Activated CD4-positive, alpha-beta T cell treated with anti-CD3 and anti-CD28 coated beads, Interleukin-2, amount 50 U/mL, for 4 hours (primary cell): ENCODE results near the gene CCL3.
"Not testable (repeated sequence)": the region's sequence is repeated elsewhere in the genome, so short reads cannot be mapped to it uniquely, and the experiment has no call there.

Experiments
- DNase-seq, 2 experiments: peaks; one replicate each; pipeline ENCODE4 v3.0.0-alpha.2; 2020

The CCL3 gene

DNA sequence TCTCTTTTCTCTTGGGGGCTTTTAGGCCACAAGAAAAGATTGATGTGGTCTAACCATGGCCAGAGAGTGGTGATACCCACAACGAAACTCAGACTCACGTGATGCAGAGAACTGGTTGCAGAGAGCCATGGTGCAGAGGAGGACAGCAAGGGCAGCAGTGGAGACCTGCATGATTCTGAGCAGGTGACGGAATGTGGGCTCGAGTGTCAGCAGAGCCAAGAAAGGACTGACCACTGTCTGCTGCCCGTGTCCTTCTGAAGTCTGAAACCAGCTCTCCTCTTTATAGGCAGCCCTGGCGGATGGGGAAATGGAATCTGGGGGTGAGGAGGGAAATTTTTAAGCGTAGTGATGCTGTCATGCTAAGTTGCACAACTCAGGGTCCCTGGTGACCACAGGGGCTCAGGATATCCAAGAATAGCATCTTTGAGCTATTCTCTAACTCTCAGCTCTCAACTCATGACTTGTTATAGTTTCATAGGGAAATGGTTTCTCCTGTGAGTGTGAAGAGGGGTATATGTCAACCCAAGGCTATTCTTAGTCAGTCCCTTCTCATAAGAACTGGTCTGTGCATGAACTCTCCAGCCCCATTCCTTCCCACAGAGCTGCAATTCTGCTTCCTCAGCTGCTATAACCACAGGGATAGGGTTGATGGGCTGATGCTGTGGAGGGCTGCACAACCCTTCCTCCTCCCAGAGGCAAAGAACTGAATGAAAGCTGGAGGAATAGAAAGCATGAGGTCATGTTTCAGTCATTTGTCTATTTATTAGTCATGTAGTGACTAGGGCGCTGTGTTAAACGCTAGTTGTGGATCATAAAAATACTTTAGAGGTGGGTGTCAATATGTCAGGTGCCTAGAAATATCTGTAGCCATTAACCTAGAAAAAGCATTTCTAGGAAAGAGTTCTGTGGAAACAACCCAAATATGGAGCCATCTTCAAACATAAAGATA is at the start of gene CCL3:
CCL3 (minus strand) TSS at position 256 of the 949 bp plus-strand sequence; CDS start at position 171, 85 bp downstream.
- DNase-seq, result no peak

DNA sequence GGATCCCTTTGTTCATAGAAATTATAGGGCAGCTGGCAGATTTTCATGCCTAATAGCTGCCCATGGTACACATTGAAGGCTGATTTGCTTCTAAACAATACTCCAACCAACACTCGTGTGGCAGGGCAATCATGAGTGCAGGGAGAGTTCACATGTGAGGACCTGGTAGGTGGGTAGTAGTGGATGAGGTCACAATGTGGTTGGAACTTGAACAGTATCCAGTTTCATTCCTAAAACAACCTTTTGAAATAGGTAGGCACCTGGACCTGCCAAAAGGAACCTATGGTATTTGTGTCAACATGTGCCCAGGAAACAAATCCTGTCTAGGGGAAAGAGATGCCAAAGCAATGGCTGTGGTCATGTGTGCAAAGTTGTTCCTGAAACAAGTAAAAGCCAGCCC is 46.5 kb upstream of the CCL3 start:
- no peak for DNase-seq

DNA sequence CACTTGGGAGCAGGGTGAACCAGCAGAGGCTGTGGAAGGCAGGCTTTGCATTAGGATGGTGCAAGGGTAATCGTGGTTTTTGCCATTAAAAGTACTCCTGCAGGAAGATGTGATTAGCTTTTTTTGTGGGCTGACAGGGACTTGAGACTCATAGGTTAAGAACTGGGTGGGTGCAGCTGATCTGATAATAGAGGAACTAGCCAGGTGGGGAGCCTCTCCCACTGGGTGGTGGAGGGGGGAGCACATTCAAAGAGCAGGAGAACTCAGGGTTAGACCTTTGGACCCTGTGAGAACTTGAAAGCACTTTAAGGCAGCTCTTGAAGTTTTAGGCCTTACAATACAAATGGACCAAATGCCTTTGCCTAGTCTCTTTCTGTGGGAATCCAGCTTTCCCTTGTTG is 46.1 kb upstream of the CCL3 start:
- DNase-seq, result no peak

DNA sequence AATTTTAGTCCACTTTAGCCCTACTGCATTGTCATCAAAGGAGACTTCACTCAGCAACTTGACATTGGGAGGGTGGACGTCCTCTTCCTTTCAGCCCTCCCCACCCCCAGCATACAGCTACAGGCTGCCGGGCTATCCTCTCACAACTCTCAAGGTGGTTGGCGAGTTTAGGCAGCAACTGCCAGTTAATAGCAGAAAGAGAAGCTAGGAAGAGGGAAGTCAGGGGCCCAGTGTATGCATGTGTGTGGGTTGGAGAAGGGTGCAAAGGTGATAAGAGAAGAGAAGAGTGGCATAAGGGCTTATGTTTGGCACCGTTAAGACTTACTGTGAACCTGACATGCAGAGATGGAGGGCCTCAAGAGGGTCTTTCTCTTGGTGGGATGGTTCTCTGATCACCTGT is 45.5 kb upstream of the CCL3 start:
- no peak for DNase-seq

DNA sequence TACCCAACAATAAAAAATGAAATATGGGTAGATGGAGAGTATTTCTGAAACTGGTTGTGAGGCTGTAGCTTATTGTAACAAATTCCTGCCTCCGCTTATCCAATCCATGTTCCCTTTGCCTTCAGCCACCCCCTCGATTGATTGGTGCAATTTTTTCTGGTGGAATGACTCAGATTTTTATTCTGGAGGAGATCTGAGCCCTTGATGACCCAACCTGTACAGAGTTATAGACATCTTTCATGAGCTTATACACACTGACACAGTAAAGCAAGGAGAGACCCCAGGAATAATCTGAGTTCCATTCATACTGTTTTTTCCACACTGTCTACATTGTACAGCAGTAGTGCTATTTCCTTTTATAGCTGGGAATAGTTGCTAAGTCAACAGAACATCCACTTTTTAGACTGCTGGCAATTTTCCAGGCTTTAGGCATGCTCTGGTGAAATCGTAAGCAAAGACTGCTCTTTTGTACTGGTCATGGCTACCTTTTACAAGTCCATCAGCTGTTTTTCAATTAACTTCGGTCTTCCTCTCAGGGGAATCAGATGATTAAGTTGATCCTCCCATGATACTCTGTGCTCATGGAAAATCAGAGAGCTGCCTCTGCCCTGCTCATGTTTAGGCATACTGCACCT is 43.8 kb upstream of the CCL3 start:
- DNase-seq, result no peak

DNA sequence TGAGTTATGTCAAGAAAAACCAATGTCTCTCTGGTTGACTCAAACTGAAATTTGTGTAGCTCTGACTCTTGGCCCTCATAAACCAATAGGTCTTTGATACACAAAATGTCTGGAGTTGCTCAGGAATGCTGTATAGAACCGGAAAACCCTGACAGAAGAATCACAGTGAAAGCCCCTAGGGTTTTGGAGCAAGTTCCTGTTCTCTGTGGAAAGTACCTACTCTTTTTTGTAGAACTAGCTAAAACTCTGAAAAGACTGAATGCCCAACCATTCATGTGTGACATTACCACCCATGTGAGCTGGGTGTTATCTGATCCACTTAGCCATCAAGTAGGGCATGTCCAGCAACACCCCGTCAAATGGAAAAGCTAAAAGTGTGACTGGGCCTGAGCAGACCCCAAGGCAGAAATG is 42.5 kb upstream of the CCL3 start:
- DNase-seq, result no peak

DNA sequence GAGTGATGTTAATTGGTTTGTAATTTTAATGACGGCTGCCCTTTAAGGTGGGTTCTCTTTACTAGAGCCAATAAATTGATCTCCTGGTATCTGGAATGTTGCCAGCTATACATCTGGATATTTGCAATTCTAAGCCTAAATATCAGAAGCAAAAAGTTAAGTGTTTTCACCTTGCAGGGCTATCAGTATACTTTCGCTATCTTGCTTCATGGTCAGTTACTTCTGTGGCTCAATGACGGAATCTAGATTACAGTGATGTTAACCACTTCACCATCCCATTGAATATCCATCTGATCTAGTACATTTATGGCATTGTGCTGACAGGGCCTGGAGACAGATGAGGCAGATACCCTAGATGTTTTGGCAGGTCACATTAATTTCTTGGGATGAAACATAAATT is 42.0 kb upstream of the CCL3 start:
- no peak for DNase-seq

DNA sequence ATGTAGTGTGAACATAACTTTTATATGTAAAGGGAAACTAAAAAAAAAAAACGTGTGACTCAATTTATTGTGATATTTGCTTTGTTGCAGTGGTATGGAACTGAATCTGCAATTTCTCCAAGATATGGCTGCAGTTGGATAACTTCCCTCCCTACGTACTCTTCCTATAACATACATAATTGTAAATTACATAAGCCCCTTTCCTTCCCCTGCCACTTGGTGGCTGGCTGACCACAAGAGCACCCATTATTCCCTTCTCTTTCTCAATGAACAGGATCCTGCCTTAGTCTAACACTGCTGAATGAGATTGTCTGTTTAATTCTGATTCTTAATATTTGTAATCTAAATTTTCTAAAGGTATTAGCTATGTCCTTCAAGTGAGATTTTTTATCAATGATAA is 41.5 kb upstream of the CCL3 start:
- no peak for DNase-seq

DNA sequence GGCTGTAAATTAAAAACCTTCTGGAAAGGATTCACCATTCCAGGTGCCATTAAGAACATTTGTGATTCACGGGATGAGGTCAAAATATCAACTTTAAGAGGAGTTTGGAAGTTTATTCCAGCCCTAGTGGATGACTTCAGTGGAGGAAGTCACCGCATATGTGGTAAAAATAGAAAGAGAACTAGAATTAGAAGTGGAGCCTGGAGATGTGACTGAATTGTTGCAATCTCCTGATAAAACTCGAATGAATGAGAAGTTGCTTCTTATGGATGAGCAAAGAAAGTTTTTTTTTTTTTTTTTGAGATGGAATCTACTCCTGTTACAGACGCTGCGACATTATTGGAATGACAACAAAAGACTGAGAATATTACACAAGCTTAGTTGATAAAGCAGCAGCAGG is 40.4 kb upstream of the CCL3 start:
- no peak for DNase-seq

DNA sequence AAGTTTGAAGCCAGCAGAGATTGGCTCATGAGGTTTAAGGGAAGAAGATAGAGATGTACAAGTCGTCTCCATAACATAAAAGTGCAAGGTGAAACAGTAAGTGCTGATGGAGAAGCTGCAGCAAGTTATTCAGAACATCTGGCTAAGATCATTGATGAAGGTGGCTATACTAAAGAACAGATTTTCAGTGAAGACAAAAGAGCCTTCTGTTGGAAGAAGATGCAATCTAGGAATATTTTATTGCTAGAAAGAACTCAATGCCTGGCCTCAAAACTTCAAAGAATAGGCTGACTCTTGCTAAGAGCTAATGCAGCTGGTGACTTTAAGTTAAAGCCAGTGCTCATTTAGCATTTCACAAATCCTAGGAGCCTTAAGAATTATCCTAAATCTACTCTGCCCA is 39.7 kb upstream of the CCL3 start:
- DNase-seq, result no peak

DNA sequence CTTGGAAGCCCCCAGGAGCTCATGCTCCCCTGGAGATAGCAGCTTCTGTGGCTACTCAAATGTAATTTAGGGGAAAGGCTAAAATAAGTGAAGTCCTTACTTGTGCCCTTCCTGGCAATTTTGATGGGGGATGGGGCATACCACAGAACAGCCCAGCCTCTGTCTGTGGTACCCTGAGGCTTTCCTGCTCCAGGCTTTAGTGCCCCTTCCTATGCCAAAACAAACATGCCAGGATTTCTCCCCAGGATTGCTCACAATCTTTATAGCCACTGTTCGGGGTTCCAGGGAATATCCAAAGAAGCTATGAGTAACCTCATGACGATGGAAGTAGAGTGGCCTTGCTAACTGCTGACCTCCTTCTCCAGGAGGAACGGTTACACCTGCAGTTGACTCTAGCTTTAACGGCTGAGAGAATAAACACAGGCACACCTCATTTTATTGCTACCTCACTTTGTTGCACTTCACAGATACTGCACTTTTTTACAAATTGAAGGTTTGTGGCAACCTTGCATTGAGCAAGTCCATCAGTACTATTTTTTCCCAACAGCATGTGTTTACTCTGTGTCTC is 38.6 kb upstream of the CCL3 start:
- DNase-seq, result no peak

DNA sequence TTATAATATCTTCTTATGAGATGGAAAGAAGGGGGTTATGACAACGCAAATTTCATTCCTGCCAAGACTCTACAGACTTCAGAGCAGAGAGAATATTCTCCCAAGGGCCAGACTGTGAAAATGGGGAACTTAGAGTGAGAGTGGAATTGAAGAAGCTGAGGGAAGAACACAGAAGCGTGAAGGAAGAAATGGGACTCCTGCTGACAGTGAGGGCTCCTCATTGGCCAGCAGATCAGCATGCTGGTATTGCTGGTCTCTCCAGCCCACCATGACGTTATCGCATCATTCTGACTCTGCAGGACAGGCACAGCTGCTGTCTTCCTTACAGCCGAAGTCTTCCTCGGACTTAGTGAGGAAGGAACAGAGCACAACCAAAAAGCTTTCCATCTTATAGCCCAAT is 38.0 kb upstream of the CCL3 start:
- DNase-seq, result no peak

DNA sequence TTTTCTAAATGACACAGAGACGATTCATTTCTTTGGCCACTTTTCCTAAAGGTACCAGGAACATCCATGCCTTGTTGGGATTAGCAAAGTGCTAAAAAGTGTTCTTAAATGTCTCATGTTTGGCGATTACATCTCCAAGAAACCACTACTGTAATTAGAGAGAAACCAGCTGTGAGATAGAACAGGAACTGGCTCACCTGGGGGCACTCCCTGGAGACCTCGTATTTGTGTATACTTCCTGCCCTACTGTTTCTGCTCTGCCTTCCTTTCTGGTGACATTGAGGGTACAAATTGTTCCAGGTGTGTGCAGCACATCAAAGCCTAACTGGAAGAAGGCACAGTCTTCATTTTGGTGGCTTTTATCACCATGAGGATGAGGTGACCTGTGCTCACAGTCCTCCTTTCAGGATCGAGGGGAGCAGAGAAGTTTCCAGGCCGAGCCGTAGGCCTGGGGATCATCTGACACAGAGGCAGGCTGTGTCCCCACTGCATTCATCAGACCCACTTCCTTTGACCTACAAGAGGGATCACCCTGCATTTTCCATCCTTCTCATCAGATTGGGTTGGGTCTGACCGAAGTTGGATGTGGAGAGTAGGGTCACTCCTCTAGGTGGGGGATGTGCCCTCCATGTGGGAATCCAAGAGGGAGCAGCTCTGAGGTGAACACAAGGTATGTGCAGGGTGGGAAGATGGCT is 37.4 kb upstream of the CCL3 start:
- no peak for DNase-seq

DNA sequence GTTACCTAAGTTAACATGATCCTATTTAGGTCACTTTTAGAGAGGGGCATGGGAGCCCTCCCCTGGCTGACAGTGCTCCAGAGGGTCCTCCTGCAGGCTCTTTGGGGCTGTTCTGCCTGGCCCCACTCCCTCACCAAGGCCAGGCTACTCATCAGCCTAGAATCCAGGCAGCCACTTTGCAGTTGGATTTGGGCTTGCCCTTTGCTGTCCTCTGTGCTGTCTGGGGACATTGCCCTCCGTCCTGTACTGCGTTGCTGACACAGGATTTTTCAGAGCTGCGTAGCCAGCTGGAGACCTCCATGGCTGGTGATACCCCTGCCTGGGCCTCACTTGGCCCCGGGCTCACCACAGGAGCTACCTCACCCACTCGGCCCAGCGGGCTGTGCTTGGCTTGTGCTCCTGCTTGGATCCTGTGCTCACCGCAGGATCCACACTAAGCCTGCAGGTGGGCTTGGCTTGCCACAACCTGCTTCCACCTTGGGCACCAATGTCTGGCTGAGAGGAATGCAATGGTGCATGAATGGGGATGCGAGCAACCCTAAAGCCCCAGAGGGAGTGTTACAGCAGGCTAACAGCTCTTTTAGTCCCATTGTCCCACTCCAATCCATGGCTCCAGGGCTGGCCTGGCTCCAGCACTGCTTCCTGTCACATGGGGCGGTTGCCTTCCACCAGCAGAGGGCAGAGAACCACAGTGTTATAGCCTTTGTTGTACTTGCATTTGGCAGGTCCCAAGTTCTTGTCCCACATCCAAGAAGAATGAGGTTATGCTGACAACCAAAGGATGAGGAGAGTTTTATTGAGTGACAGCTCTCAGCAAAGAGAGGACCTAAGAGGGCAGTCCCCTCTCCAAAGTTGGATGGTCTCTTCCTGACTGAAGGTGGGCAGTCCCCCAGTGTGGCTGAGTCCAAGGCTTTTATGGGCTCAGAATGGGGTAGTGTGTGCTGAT is 35.2 kb upstream of the CCL3 start:
- no peak for DNase-seq

DNA sequence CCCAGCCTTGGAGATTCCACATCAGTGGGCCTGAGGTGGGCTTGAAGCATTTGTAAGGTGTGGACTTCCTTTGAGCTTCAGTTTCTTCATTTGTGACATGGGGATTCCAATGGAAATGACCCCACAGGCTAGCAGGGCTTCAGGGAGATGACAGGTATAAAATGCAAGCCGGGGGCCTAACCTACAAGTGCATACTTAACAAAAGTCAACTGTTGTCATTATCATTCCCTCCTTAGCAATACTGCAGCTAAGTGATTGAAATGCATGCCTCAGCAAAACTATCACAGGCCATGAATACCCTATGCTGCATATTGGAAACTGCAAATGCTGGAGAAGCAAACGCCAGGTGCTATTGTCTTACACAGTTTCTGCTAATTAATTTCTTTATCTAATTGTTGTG is 33.5 kb upstream of the CCL3 start:
- no peak for DNase-seq

DNA sequence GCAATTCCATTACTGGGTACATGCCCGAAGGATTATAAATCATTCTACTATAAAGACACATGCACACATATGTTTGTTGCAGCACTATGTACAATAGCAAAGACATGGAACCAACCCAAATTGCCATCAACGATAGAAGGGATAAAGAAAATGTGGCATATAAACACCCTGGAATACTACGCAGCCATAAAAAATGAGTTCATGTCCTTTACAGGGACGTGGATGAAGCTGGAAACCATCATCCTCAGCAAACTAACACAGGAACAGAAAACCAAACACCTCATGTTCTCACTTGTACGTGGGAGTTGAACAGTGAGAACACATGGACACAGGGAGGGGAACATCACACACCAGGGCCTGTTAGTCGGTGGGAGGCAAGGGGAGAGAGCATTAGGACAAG is 31.2 kb upstream of the CCL3 start:
- not testable (repeated sequence) for DNase-seq

DNA sequence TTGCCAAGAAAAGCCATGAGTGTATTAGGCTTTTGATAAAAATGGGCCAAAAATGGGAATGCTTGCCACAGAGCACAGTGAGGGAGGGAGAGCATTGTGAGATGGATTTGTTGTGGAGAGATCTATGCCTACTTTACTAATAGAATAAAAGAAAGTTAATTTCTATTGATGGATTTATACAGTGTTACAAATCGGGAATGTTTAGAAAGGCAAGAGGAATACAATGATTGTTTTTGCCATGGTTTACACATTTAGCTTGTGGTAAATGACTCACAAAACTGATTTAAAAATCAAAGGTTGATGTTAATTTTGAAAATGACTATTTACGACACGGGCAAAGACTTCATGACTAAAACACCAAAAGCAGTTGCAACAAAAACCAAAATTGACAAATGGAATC is 30.3 kb upstream of the CCL3 start:
- DNase-seq, result no peak

DNA sequence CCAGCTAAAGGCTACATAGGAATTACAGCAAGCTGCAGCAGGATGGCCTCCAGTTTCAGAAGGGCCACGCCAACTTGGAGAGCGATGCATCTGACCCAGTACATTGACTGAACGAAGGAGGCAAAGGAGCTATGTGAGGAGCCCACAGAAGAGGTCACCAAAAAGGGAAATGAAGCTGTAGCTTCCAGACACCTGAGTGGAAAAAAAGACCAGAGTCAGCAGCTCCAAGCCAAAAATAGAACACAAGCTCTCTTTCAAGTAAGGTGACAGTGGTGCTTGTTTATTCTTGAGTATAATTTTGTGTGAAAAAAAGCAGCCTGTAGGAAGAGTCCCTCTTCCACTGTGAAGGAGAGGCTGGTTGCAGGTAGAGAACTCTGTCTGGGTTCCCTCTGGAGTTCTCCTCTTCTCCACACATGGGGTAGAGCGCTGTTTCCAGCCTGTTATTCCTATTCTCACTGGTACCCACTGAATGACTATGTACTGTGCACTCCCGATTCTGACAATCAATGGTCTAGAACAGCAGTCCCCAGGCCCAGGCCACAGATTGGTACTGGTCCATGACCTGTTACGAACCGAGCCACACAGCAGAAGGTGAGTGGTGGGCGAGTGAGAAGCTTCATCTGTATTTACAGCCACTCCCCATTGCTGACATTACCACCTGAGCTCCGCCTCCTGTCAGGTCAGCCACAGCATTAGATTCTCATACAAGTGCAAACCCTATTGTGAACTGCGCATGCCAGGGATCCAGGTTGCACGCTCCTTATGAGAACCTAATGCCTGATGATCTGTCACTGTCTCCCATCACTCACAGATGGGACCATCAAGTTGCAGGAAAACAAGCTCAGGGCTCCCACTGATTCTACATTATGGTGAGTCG is 28.8 kb upstream of the CCL3 start:
- no peak for DNase-seq

DNA sequence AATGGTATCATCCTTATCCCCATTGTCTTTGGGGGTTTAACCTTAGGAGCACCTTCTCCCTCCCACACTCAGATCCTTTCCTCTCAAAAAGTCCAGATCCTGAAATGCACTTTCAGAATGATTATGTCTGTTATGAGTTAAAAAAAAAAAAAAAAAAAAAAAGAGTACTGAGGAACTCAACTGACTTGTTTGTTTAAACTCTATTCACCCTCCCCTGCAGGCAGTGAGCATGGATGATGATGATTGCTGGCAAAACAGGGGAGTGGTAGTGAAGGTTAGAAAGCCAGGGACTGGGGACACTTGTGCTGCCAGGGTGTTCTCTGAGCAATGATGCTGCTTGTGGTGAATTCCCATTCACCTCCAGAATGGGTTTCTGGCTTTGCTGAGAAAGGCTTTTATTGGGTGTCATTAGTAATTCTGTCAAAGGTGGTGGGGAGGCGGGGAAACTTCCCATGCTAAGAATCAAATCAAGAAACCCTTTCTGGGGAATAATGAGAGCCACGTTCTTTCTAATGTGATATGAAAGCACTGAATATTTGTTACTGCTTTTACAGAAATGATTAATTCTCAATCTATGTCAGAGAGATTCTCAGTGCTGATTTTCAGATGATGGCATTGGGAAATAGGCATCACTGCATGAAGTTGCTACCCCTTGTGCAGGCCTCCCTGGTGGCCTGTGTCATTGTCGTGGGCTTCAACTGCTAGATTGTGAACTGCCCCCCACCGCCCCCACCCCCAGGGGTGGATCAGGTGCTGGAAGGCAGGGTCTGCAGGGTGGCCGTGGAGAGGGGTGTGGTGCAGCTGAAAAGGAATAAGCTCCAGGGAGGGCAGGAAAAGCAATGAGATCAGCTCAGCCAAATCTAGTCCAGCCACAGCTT is 27.8 kb upstream of the CCL3 start:
- DNase-seq, result no peak

DNA sequence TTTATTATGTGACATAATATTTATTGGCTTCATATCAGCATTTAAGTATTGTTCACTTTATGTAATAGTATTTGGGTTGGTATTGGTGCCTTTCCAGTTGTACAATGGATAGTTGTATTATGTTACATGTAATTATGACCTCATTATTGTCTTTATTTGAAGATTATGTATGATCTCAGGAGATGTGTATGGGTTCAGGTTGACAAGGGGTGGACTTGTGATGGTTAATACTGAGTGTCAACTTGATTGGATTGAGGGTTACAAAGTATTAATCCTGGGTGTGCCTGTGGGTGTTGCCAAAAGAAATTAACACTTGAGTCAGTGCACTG is 25.7 kb upstream of the CCL3 start:
- DNase-seq, result not testable (repeated sequence)
